Gastrocnemius medialis (tissue), 4 donors: ENCODE results near the gene PLPP3. TPM values are rescaled to one million over a fixed set of nuclear protein-coding genes. Genes with fewer than 3 reads are reported as not detected.

Experiments used
- ATAC-seq, 2 donors: fragments of 150-250 bp; one replicate each; pipeline ENCODE4 v1.9.1; 2016
- DNase-seq, 2 donors: peaks; one replicate each; pipeline ENCODE4 v3.0.0-alpha.2; 2019
- H3K27ac ChIP-seq, 4 donors: fragments of 200-600 bp; sonication (generic); 1 replicate in 1 of 4; 2 replicates in 3 of 4; pipeline ENCODE4 v1.5.1; 2016 to 2018; ENCODE audit warnings: mild to moderate bottlenecking in 2 of 4, moderate library complexity in 1 of 4
- H3K27me3 ChIP-seq, 3 donors: fragments of 200-600 bp; sonication (generic) in 2 of 3; 1 replicate in 1 of 3; 2 replicates in 2 of 3; pipeline versions ENCODE4 v1.5.1 to v1.6.0; 2016 to 2019; ENCODE audit warnings: mild to moderate bottlenecking in 1 of 3, moderate library complexity in 1 of 3
- H3K36me3 ChIP-seq, 2 donors: fragments of 200-600 bp; sonication (generic) in 1 of 2; one replicate each; pipeline ENCODE4 v1.5.1; 2017 to 2018
- H3K4me1 ChIP-seq, 2 donors: fragments of 200-600 bp; sonication (generic) in 1 of 2; one replicate each; pipeline ENCODE4 v1.5.1; 2016 to 2017; ENCODE audit warnings: mild to moderate bottlenecking in 2 of 2
- H3K4me3 ChIP-seq, 4 donors: fragments of 200-600 bp; sonication (generic) in 3 of 4; 1 replicate in 1 of 4; 2 replicates in 3 of 4; pipeline ENCODE4 v1.5.1; 2016 to 2019; ENCODE audit warnings: mild to moderate bottlenecking in 2 of 4
- H3K9me3 ChIP-seq, 3 donors: fragments of 200-600 bp; sonication (generic) in 2 of 3; 1 replicate in 1 of 3; 2 replicates in 2 of 3; pipeline ENCODE4 v1.5.1; 2016 to 2019
- CTCF ChIP-seq, 5 experiments: fragments of 450-650 bp in 3 of 5; fragments of 200-600 bp in 2 of 5; sonication (generic) in 2 of 5; IDR thresholded peaks in 4 of 5; conservative IDR thresholded peaks in 1 of 5; 1 replicate in 4 of 5; 2 replicates in 1 of 5; pipeline ENCODE4 v1.5.1; 2016 to 2019; ENCODE audit warnings: antibody characterized with exemption in 5 of 5, mild to moderate bottlenecking in 3 of 5, moderate library complexity in 3 of 5
- POLR2A ChIP-seq, 2 donors: fragments of 450-650 bp; IDR thresholded peaks; one replicate each; pipeline ENCODE4 v1.6.1; 2017; ENCODE audit warnings: antibody characterized with exemption in 2 of 2, mild to moderate bottlenecking in 2 of 2, moderate library complexity in 2 of 2
- in situ Hi-C, 4 donors: fragments of 200-750 bp; cut with MboI; loops; one replicate each; pipeline versions ENCODE4 v1.15.0 to v1.8.0; 2017; ENCODE audit warnings: low sequenced_read_pairs in 4 of 4
- intact Hi-C: fragments of 100-400 bp; cut with DNase I; formaldehyde crosslinking; loops from one replicate; pipeline ENCODE4 v1.15.1; 2023; ENCODE audit warnings: low total_unique reads
- total RNA-seq, 4 donors: library from RNA; depleted of rRNA; stranded (reverse); fragments of >200 nt; gene quantifications; one replicate each; pipeline versions ENCODE4 v1.1.0 to v1.2.3, GENCODE V29; 2016

Gene PLPP3
- total RNA-seq, 4 donors from 2014 or later, result 53.2 to 71.5 (median 55.5) TPM

GRCh38 chr1:56540467-56540866 is 38.9 kb downstream of the PLPP3 start:
- H3K27ac ChIP-seq, result peak overlapping the region in 2 of 4 donors; percentile 34 to 49
- TF ChIP-seq CTCF (IDR thresholded peaks at IDR 0.05 in 4 of 5, conservative IDR thresholded peaks at IDR 0.05 in 1 of 5), result no peak
- no peak for TF ChIP-seq POLR2A (IDR thresholded peaks at IDR 0.05)
- no peak for ATAC-seq
- intact Hi-C loops (loop anchor here (5.0 kb wide), 1 partner anchor 37 kb away; the partner anchor contains the start of gene PLPP3), in situ Hi-C loops (no loop called here)
- H3K27me3 ChIP-seq, result no peaks in the 10 kb centered on the region
- no peak for DNase-seq
- no peaks in the 10 kb centered on the region for H3K9me3 ChIP-seq
- no peaks in the 10 kb centered on the region for H3K36me3 ChIP-seq
- H3K4me1 ChIP-seq, result peaks cover 66 to 74% of the 10 kb centered on the region in 2 donors
- H3K4me3 ChIP-seq, result no peak overlapping the region

GRCh38 chr1:56539520-56539931 is 39.8 kb downstream of the PLPP3 start:
- no peaks in the 10 kb centered on the region for H3K9me3 ChIP-seq
- no peaks in the 10 kb centered on the region for H3K27me3 ChIP-seq
- H3K27ac ChIP-seq, result peak overlapping the region in 2 of 4 donors; percentile 34 to 49
- in situ Hi-C loops, result no loop called here
- intact Hi-C loops, result no loop called here
- peaks cover 66 to 76% of the 10 kb centered on the region in 2 donors for H3K4me1 ChIP-seq
- no peak overlapping the region for H3K4me3 ChIP-seq
- no peaks in the 10 kb centered on the region for H3K36me3 ChIP-seq
- DNase-seq (no peak), ATAC-seq (no peak)
- no peak for TF ChIP-seq POLR2A (IDR thresholded peaks at IDR 0.05)
- TF ChIP-seq CTCF (IDR thresholded peaks at IDR 0.05 in 4 of 5, conservative IDR thresholded peaks at IDR 0.05 in 1 of 5), result no peak

- Histone ChIP-seq H3K9me3 (no peaks in the 10 kb centered on the region), H3K4me3 (no peak overlapping the region), H3K36me3 (no peaks in the 10 kb centered on the region), H3K27ac (no peak overlapping the region), H3K4me1 (peaks cover 74 to 76% of the 10 kb centered on the region in 2 donors), H3K27me3 (no peaks in the 10 kb centered on the region)
- ATAC-seq (no peak), DNase-seq (no peak)
- TF ChIP-seq CTCF (IDR thresholded peaks at IDR 0.05 in 4 of 5, conservative IDR thresholded peaks at IDR 0.05 in 1 of 5) (no peak), POLR2A (IDR thresholded peaks at IDR 0.05) (no peak)
- intact Hi-C loops, result no loop called here
- in situ Hi-C loops, result no loop called here
These were observed 40.8 kb downstream of the PLPP3 start for GRCh38 chr1:56538532-56538931.

- no peak overlapping the region for H3K4me3 ChIP-seq
- no peak for TF ChIP-seq CTCF (IDR thresholded peaks at IDR 0.05 in 4 of 5, conservative IDR thresholded peaks at IDR 0.05 in 1 of 5)
- TF ChIP-seq POLR2A (IDR thresholded peaks at IDR 0.05), result no peak
- no peak for ATAC-seq
- no peaks in the 10 kb centered on the region for H3K36me3 ChIP-seq
- DNase-seq, result no peak
- no peaks in the 10 kb centered on the region for H3K9me3 ChIP-seq
- peak overlapping the region in 1 of 4 donors; percentile 17 for H3K27ac ChIP-seq
- no peaks in the 10 kb centered on the region for H3K27me3 ChIP-seq
- peaks cover 73 to 74% of the 10 kb centered on the region in 2 donors for H3K4me1 ChIP-seq
- intact Hi-C loops (no loop called here), in situ Hi-C loops (no loop called here)
These were observed 41.7 kb downstream of the PLPP3 start for GRCh38 chr1:56537660-56538059.

- ATAC-seq (peak; percentile 75 to 87), DNase-seq (peak in 1 of 2 donors; percentile 40)
- Histone ChIP-seq H3K4me3 (no peak overlapping the region), H3K9me3 (no peaks in the 10 kb centered on the region), H3K36me3 (no peaks in the 10 kb centered on the region), H3K27me3 (no peaks in the 10 kb centered on the region), H3K27ac (peak overlapping the region in 2 of 4 donors; percentile 19 to 50), H3K4me1 (peaks cover 67 to 79% of the 10 kb centered on the region in 2 donors)
- intact Hi-C loops, result no loop called here
- in situ Hi-C loops, result no loop called here
- TF ChIP-seq CTCF (IDR thresholded peaks at IDR 0.05 in 4 of 5, conservative IDR thresholded peaks at IDR 0.05 in 1 of 5) (no peak), POLR2A (IDR thresholded peaks at IDR 0.05) (no peak)
These were observed 43.4 kb downstream of the PLPP3 start for GRCh38 chr1:56535939-56536338.
